HG02678 (cell line): ENCODE measurements around the gene RPL7A.
"Not testable (repeated sequence)": the region's sequence is repeated elsewhere in the genome, so short reads cannot be mapped to it uniquely, and the experiment has no call there.

Experiments used
- ATAC-seq: cut with Tn5 transposase; IDR thresholded peaks from one replicate; pipeline ENCODE4 v1.9.1; 2021; ENCODE audit warnings: mild to moderate bottlenecking, moderate library complexity; ENCODE audit not compliant: unreplicated experiment

RPL7A gene

DNA sequence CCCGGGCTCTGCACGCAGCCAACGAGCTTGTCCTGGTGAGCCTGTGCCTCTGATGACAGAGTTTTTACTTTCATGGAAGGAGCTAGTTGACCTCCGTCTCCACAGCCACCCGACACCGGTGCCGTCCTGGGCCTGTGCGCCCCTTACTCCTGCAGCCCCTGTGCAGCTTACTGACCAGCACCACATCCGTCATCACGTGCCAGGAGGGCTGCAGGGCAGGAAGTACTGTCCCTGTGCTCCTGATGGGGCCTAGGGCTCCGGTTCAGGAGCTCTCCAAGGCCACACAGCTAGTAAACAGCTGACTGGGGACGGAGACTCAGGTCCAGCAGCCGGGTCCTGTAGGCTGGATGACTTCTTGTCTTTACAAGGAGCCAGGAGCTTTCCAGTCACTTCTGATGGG is 38.3 kb downstream of the RPL7A start:
- no peak for ATAC-seq

DNA sequence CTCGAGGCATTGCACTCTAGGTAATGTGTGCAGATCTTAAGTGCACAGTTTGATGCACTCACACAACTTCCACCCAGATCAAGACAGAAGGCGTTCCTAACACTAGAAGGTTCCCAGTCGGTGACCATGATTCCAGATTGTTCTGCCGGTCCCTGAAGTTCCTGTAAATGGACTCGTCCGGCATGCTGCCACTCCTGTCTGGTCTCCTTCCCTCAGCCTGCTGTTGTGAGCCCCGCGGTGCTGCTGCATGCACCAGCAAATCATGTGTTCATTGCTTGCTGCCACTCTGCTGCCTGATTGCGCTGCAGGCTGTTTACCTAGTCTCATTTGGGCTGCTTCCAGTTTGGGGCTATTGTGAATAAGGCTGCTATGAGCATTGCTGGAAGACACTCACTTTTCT is 39.7 kb downstream of the RPL7A start:
- no peak for ATAC-seq

DNA sequence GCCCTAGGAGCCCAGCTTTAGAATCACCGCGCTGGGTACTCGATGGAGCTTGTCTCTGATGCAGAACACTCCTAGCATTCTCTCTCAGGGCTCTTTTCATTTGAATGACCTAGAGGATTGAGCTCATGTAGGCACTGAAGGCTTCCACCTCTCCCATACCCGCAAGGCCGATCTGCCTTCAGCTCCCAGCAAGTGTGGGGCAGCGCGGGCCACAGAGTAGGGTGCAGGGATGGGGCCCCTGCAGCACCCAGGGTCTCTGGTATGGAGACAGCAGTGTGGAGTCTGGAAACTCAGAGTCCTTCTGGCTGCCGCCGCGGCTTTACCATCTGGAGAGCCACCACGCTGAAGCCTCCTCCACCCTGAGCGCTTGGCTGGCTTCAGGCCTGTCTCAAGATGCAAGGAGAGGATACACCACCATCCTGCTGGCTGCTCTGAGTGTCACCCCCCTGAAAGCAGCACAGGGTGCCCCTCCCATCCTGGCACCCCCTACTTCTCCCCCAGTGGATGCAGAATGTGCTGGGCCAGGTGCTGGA is 41.1 kb downstream of the RPL7A start:
- no peak for ATAC-seq

DNA sequence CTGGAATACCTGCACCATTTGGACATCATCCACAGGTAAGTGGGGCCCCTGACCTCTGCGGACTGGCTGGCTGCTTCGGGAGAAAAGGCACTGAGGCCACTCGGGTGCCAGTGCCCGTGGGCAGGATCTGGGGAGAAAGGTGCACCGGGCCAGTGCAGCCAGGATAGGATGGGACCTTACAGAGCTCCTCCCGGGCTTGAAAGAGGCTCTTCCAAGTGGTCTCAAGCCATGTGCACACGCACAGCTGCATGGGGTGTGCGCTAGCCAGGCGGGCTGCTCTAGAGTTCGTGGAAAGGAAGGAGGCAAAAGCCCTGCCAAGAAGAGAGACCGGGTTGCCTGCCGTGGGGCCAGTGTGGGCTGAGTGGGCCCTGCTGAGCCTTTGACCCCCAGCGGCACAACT is 41.5 kb downstream of the RPL7A start:
- no peak for ATAC-seq

DNA sequence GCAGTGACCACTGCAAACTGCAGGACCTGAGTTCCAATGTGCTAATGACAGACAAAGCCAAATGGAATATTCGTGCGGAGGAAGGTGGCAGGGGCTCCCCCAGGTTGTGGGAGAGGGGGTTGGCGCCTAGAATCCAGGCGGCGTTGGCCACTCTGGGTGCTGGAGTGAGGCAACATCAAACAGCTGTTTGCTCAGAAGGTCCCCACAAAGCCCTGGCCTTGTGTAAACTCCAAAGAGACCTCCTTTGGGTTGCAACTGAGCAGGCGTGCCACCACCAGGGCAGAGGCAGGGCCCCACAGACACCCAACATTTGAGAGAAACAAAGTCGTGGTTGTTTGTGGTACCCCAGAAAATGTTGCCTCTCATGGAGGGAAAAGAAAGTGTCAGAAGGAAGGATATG is 42.7 kb downstream of the RPL7A start:
- no peak for ATAC-seq

DNA sequence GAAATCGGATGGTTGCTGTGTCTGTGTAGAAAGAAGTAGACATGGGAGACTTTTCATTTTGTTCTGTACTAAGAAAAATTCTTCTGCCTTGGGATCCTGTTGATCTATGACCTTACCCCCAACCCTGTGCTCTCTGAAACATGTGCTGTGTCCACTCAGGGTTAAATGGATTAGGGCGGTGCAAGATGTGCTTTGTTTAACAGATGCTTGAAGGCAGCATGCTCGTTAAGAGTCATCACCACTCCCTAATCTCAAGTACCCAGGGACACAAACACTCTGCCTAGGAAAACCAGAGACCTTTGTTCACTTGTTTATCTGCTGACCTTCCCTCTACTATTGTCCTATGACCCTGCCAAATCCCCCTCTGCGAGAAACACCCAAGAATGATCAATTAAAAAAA is 43.4 kb downstream of the RPL7A start:
- not testable (repeated sequence) for ATAC-seq

DNA sequence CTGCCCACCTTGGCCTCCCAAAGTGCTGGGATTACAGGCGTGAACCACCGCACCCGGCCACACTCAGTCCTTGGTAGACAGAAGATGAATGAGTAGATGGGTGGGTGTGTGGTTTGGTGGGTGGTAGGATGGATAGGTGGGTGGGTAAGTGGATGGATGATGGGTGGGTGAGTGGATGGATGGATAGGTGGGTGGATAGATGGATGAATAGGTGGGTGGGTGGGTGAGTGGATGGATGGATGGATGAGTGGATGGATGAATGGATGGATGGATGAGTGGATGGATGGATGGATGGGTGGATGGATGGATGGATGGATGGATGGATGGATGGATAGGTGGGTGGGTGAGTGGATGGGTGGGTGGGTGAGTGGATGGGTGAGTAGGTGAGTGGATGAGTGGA is 44.3 kb downstream of the RPL7A start:
- not testable (repeated sequence) for ATAC-seq

DNA sequence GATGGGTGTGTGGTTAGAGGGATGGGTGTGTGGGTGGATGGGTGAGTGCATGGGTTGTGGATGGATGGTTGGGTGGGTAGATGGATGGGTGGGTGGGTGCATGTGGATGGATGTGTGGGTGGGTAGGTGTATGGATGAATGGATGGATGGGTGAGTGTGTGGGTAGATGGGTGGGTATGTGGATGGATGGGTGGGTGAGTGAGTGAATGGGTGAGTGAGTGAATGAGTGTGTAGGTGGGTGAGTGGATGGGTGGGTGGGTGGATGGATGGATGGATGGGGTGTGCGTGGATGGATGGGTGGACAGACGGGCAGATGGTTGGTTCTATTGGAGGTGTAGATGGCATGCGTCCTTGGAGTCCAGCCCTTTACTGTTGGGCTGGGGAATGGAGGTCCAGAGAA is 45.4 kb downstream of the RPL7A start:
- ATAC-seq: no peak

DNA sequence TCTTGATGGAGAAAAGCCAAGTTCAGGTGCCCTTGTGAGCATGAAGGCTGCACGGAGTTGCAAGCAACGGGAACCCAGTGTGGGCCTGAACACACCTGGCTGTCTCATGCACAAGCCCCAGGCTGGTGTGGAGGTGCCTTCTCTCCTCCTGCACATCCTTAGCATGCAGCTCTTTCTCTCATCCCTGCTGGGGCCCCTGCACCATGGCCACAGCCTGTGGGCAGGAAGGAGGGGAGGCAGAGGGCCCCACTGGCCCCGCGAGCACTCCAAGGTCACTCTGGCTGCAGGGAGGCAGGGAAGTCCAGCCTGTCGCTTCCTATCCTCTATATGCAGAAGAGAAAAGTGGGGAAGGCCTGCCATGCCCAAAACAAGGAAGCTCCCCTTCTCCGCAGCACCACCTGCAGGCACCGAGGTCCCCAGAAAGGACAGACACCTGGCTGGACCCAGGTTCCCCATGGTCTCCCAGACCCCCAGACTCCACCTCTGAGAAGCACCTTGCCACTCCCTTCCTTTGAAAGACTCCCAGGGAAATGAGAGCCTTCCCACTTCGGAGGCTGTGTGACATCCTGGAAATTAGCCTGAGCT is 46.8 kb downstream of the RPL7A start:
- no peak for ATAC-seq

DNA sequence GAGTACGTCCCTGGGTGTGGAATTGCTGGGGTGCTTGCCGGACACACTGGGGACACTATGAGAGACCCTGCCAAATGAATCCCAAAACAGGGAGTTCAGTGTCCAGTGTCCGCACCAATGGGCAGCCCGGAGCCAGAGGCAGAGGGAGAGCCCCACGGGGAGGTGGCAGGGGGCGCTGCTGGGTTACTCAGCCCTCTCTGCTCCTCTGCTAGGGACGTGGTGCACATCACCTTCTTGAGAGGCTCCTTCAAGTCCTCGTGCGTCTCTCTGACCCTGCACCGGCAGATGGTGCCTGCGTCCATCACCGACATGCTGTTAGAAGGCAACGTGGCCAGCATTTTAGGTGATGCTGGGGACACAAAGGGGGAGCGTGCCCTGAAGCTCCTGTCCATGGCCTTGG is 48.9 kb downstream of the RPL7A start:
- ATAC-seq: no peak

DNA sequence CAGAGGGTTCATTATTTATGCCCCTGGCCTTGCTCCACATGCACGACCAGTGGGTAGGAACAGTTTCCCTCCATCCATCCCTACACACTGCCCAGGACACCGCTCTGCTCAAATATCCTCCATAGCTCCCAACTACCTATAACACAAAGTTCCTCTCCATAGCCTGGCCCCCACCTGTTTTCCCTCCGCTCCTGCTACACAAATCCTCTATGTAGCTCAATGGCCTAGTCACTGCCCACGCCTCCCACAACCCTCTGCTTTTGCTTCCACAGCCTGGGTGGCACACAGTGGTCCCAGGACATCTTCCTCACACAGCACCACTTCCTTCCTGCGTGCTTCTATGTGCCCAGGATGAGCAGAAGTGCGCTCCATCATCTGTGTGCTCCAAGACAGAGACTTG is 49.4 kb downstream of the RPL7A start:
- ATAC-seq: no peak

DNA sequence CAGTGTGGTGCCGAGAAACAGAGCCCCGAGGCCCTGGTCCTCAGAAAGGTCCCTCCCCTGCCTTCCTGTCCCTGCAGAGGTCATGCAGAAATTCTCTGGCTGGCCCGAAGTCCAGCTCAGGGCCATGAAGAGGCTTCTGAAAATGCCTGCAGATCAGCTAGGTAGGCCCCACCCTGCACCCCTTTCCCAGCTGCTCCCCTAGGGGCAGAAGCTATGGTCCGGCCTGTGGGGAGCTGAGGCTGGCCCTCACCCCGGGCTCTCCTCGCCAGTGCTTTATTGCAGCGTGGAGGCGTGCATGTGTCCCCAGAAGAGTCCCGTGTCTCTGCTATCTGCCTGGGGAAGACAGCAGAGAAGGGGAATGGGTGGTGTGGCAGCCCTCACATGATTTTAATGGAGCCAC is 49.9 kb downstream of the RPL7A start:
- no peak for ATAC-seq

DNA sequence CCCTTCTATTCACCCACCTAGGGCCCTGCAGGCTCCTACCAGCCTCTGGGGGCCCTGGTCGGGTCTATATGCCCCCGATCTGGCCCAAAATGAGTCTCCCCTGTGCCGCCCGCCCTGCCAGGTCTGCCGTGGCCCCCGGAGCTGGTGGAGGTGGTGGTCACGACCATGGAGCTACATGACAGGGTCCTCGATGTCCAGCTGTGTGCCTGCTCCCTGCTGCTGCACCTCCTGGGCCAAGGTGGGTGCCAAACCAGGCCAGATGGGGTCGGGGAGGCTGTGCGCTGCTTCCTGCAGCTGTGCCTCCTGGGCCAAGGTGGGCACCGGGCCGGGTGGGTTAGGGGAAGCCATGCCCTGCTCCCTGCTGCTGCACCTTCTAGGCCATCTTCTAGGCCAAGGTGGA is 52.3 kb downstream of the RPL7A start:
- ATAC-seq: no peak
